ENCODE results near the gene PITPNM1.

DNA sequence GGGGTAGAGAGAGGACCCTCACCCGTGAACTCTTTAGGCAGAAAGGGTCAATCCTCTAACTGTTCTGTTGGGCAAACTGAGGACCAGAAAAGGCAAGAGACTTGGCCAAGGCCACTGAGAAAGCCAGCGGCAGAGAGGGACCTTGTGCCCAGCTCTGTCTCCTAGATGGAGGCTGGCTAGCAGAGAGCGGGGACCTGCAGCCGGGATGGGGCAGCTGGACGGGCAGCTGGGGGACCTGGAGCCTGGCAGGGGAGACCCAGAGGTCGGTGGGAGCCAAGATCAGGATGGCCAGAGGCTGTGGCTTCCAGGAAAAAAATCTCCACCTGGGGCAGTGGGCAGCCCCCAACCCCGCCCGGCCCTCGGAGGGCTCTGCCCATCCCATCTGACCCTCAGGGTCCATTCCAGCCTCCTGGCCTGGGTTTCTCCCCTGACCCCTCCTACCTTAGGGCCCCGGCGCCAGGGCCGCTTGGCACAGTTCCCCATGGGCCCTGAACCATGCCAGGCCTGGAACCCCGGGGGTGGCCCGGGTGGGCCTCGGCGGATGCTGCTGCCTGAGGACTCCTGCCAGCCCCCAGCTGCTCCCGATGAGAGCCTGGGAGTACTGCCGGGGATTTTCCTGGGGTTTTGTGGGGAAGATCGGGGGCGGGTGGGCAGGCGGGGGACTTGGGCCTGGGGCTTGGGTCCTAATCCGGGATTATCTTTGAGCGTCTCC is 17.8 kb upstream of the PITPNM1 start, which contains the start of gene CABP2:
- TF ChIP-seq, protein P1, sequence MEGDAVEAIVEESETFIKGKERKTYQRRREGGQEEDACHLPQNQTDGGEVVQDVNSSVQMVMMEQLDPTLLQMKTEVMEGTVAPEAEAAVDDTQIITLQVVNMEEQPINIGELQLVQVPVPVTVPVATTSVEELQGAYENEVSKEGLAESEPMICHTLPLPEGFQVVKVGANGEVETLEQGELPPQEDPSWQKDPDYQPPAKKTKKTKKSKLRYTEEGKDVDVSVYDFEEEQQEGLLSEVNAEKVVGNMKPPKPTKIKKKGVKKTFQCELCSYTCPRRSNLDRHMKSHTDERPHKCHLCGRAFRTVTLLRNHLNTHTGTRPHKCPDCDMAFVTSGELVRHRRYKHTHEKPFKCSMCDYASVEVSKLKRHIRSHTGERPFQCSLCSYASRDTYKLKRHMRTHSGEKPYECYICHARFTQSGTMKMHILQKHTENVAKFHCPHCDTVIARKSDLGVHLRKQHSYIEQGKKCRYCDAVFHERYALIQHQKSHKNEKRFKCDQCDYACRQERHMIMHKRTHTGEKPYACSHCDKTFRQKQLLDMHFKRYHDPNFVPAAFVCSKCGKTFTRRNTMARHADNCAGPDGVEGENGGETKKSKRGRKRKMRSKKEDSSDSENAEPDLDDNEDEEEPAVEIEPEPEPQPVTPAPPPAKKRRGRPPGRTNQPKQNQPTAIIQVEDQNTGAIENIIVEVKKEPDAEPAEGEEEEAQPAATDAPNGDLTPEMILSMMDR (IDR thresholded peaks at IDR 0.05), result no peak
- no peak for TF ChIP-seq POLR2A (IDR thresholded peaks at IDR 0.05)

All from body of pancreas (tissue), 4 donors.